MG63 (cell line): ENCODE results near the gene SCARB1. TPM values are rescaled to one million over a fixed set of nuclear protein-coding genes. Genes with fewer than 3 reads are reported as not detected.
A peak's percentile ranks its signal among the peaks of the same experiment; 100 is the strongest.

ENCODE experiments used
- DNase-seq: peaks from one replicate; pipeline ENCODE4 v3.0.0-alpha.2; 2020
- H3K27me3 ChIP-seq: fragments of 250-450 bp; sonication (Bioruptor Pico); 2 replicates; pipeline ENCODE4 v1.5.1; 2020; ENCODE audit warnings: mild to moderate bottlenecking, moderate library complexity
- H3K36me3 ChIP-seq: fragments of 250-450 bp; sonication (Bioruptor Pico); 2 replicates; pipeline ENCODE4 v1.5.1; 2020; ENCODE audit warnings: mild to moderate bottlenecking, moderate library complexity
- H3K4me3 ChIP-seq: fragments of 250-450 bp; sonication (Bioruptor Pico); 2 replicates; pipeline ENCODE4 v1.5.1; 2020; ENCODE audit warnings: mild to moderate bottlenecking, moderate library complexity
- H3K9me3 ChIP-seq: fragments of 250-450 bp; sonication (Bioruptor Pico); 2 replicates; pipeline ENCODE4 v1.5.1; 2020; ENCODE audit warnings: mild to moderate bottlenecking, moderate library complexity
- total RNA-seq: library from RNA; depleted of rRNA; stranded (reverse); fragments of >200 nt; shearing (Covaris generic); gene quantifications from 2 replicates; pipeline ENCODE4 v1.2.3, GENCODE V29; 2014; ENCODE audit warnings: low replicate concordance; rRNA removed

The SCARB1 gene
- total RNA-seq, 1 experiment from 2014 or later: 35.4 TPM

- DNase-seq: no peak
- H3K4me3 ChIP-seq: no peak overlapping the region
- H3K36me3 ChIP-seq: no peaks in the 10 kb centered on the region
- H3K9me3 ChIP-seq: no peaks in the 10 kb centered on the region
- H3K27me3 ChIP-seq: no peaks in the 10 kb centered on the region
Measured at GRCh38 chr12:124736115-124737039, 127.3 kb downstream of the SCARB1 start.

- no peak for DNase-seq
- Histone ChIP-seq H3K36me3 (no peaks in the 10 kb centered on the region), H3K4me3 (no peak overlapping the region), H3K27me3 (no peaks in the 10 kb centered on the region), H3K9me3 (no peaks in the 10 kb centered on the region)
Measured at GRCh38 chr12:124734224-124734788, 129.4 kb downstream of the SCARB1 start.

GRCh38 chr12:124733086-124733485, 130.6 kb downstream of the SCARB1 start:
- H3K9me3 ChIP-seq: no peaks in the 10 kb centered on the region
- no peaks in the 10 kb centered on the region for H3K36me3 ChIP-seq
- H3K27me3 ChIP-seq: no peaks in the 10 kb centered on the region
- DNase-seq: no peak
- H3K4me3 ChIP-seq: no peak overlapping the region

- Histone ChIP-seq H3K27me3 (no peaks in the 10 kb centered on the region), H3K36me3 (no peaks in the 10 kb centered on the region), H3K9me3 (no peaks in the 10 kb centered on the region), H3K4me3 (no peak overlapping the region)
- no peak for DNase-seq
Measured at GRCh38 chr12:124732275-124733075, 131.2 kb downstream of the SCARB1 start.

- Histone ChIP-seq H3K27me3 (no peaks in the 10 kb centered on the region), H3K36me3 (no peaks in the 10 kb centered on the region), H3K9me3 (no peaks in the 10 kb centered on the region), H3K4me3 (no peak overlapping the region)
- no peak for DNase-seq
Measured at GRCh38 chr12:124731869-124732268, 131.8 kb downstream of the SCARB1 start.

GRCh38 chr12:124730455-124730932, 133.2 kb downstream of the SCARB1 start:
- Histone ChIP-seq H3K9me3 (no peaks in the 10 kb centered on the region), H3K27me3 (no peaks in the 10 kb centered on the region), H3K4me3 (no peak overlapping the region), H3K36me3 (no peaks in the 10 kb centered on the region)
- DNase-seq: no peak

GRCh38 chr12:124727922-124728321, 135.7 kb downstream of the SCARB1 start:
- DNase-seq: no peak
- Histone ChIP-seq H3K9me3 (no peaks in the 10 kb centered on the region), H3K27me3 (no peaks in the 10 kb centered on the region), H3K36me3 (no peaks in the 10 kb centered on the region), H3K4me3 (no peak overlapping the region)

GRCh38 chr12:124727264-124727800, 136.3 kb downstream of the SCARB1 start:
- Histone ChIP-seq H3K9me3 (no peaks in the 10 kb centered on the region), H3K4me3 (no peak overlapping the region), H3K27me3 (no peaks in the 10 kb centered on the region), H3K36me3 (no peaks in the 10 kb centered on the region)
- DNase-seq: peak; percentile 75

Other genes starting within 250 kb of the SCARB1 start
- gene UBC, start 50.8 kb upstream of the SCARB1 start, total RNA-seq: 1,042 and 1,166 TPM in 2 replicates
- 29.3 and 41.6 TPM in 2 replicates for gene DHX37, start 125.3 kb upstream of the SCARB1 start, total RNA-seq
- 13.8 and 14.9 TPM in 2 replicates for gene BRI3BP, start 129.8 kb upstream of the SCARB1 start, total RNA-seq
- gene AACS, start 201.6 kb upstream of the SCARB1 start, total RNA-seq: 6.8 and 16.0 TPM in 2 replicates